GM19043 (cell line): ENCODE results near the gene GTF2IRD1.
"Not testable (repeated sequence)": the region's sequence is repeated elsewhere in the genome, so short reads cannot be mapped to it uniquely, and the experiment has no call there.

Experiments used
- ATAC-seq: cut with Tn5 transposase; IDR thresholded peaks from one replicate; pipeline ENCODE4 v1.9.1; 2021; ENCODE audit warnings: low read depth; ENCODE audit not compliant: unreplicated experiment

Gene GTF2IRD1, protein sequence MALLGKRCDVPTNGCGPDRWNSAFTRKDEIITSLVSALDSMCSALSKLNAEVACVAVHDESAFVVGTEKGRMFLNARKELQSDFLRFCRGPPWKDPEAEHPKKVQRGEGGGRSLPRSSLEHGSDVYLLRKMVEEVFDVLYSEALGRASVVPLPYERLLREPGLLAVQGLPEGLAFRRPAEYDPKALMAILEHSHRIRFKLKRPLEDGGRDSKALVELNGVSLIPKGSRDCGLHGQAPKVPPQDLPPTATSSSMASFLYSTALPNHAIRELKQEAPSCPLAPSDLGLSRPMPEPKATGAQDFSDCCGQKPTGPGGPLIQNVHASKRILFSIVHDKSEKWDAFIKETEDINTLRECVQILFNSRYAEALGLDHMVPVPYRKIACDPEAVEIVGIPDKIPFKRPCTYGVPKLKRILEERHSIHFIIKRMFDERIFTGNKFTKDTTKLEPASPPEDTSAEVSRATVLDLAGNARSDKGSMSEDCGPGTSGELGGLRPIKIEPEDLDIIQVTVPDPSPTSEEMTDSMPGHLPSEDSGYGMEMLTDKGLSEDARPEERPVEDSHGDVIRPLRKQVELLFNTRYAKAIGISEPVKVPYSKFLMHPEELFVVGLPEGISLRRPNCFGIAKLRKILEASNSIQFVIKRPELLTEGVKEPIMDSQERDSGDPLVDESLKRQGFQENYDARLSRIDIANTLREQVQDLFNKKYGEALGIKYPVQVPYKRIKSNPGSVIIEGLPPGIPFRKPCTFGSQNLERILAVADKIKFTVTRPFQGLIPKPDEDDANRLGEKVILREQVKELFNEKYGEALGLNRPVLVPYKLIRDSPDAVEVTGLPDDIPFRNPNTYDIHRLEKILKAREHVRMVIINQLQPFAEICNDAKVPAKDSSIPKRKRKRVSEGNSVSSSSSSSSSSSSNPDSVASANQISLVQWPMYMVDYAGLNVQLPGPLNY

DNA sequence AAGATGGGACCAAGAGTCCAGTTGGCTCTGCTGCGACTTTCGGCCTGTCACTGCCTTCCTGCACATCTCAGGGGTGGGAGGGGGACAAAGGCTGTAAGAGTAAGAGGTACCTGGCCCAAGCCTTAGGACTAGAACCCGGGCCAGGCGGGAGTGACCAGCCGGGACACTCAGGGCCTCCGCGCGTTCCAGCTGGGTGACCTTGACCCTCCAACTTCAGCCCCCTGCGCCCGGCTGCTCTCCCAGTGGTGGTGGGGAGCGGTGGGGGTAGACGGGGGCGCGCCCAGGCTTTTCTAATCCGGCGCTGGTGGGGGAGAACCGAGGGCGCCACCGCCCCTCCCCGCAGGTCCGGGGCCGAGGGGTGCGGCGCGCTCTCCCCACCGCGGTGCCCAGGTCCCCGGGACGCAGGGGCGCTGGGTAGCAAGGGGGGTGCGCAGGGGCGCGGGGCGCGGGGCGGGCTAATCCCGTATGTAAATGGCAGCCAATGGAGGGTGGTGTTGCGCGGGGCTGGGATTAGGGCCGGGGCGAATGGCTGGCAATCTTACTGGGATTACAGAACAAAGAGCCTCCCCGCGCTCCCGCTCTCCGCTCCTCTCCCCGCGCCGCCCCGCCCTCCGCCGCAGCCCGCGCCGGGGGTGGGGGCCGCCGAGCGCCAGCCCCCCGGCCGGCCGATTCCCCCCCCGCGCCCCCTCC is at the start of gene GTF2IRD1:
TSS of gene GTF2IRD1 (plus strand) at position 585 of the 690 bp plus-strand sequence. CDS start 54,175 bp downstream, outside the sequence.
- ATAC-seq = no peak

DNA sequence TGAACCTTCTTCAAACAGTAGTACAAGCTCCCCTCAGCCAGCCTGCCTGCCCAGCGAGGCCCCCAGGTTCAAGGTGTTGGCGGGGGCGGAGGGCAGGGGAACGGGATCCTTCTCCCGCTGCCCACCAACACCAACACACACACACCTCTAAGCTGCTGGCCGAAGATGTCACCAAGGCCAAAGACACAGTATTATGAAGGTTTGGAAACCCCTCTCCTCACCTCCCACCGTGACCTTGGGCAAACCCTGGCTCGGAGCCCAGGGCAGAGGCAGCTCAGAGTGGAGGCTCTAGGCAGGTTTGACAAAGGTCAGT is 49.4 kb upstream of the GTF2IRD1 start:
- no peak for ATAC-seq

DNA sequence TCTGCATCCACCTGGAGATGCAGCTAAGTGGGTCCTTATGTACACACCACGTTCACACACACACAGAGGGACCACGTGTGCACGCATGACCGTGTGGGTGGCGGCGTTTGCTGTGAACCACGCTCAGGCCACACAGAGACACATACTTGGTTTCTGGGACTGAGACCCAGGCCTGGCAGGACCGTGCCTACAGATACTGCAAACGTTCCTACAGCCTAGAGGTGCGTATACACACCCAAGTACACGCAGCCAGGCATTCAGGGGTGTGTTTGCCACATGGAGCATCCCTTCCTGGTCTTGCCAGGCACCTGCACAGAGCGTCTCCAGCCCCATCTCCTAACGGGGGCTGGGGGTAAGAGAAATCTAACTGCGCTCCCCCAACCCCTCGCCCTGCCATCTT is 49.0 kb upstream of the GTF2IRD1 start:
- ATAC-seq = no peak

DNA sequence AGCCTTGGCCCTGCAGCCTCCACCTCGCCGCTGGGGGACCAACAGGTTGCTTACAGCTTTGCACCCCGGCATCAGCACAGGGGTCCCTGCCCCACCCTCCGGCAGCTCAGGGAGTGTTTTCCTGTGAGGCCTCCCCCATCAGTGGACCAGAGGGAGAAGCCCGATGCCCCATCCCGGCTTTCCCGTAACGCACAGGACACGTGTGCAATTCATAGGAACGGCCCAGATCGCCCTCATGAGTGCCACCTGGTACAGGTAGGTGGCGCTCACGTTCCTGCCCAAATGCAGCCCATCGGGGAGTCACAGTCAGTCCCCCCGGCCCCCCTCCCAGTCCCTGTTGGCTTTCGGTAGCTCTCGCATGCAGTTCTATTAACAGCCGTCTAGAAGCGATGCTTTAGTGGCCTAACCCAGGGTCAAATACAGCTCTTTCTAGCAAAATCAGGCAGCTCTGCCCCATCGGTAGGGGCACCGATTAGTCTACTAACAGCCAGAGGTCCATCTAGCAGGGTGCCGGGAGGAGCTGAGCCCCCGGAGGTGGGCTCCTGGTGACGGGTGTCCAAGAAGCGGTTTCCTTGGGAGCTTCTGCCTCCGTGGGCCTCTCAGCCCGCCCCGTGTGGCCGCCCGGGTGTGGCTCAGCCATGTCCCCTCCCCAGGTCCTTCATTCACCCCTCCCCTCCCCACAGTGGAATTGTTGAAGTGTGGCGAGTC is 48.4 kb upstream of the GTF2IRD1 start:
- no peak for ATAC-seq

DNA sequence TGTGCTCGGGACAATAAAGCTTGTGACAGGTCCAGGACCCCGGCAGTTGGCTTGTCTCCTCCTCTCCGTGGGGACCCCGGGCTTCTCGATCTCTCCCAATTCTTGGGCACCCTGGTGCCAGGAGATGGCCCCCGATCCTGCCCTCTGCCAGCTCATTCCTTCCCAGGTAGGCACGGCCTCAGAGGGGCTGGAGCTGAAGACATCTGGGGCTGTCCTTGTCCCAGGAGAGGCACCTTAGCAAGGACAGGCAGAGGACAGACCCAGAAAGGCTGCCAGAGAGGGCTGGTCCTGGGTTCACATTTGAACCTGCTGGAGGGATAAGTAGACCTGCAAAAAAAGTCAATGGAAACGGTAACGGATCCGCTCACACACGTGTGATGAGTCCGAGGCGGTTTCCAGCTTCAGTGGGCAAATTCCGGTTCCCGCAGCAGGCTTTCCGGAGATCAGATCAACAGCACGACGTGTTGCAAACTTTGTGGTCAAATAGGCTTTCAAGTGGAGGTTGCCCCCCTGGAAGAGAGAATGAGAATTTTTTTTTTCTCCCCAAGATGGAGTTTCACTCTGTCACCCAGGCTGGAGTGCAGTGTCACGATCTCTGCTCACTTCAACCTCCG is 47.7 kb upstream of the GTF2IRD1 start:
- no peak for ATAC-seq

DNA sequence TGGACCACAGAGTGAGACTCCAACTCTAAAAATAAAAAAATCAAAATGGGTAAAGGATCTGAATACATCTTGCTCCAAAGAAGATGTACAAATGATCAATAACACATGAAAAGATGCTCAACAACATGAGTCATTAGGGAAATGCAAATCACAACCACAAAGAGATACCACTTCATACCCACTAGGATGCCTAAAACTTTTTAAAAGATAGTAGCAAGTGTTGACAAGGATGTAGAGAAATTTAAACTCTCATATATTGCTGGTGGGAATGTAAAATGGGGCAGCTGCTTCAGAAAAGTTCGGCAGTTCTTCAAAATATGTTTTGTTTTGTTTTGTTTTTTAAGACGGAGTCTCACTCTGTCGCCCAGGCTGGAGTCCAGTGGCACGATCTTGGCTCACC is 45.7 kb upstream of the GTF2IRD1 start:
- no peak for ATAC-seq

DNA sequence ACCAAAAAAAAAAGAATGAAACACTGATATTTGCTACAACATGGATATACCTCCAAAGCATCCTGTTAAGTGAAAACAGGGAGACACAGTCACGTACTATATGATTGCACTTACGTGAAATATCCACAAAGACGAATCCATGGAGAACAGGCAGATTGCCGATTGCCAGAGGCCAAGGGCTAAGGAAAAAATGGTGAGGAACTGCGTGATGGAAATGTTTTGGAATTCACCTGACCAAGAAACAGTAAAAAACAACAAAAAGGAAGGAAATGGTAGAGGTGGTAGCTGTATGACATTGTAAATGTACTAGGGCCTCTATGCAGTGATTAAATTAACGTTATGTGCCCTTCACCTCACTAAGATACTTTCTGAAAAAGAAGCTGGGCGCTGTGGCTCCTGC is 44.1 kb upstream of the GTF2IRD1 start:
- no peak for ATAC-seq

DNA sequence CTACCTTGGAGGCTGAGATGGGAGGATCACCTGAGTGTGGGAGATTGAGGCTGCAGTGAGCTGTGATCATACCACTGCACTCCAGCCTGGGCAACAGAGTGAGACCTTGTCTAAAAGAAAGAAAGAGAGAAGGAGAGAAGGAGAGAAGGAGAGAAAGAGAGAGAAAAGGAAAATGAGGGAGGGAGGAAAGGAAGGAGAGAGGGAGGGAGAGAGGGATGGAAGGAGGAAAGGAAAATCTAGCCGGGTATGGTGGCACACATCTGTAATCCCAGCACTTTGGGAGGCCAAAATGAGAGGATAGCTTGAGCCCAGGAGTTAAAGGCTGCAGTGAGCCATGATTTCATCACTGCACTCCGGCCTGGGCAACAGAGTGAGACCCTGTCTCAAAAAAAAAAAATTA is 42.9 kb upstream of the GTF2IRD1 start:
- ATAC-seq = no peak

DNA sequence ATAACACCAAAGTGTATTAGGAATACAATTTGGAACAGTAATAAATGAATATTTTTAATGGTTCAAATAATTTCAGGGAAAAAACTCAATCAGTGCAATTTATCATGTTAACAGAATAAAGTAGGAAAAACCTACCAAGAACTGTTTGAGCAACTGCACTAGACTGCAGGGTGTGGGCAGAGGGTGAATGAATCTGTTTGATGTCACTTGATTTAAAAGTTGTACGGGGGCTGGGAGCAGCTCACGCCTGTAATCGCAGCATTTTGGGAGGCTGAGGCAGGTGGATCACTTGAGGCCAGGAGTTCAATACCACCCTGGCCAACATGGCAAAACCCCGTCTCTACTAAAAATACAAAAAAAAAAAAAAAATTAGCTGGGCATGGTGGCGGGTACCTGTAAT is 42.1 kb upstream of the GTF2IRD1 start:
- ATAC-seq = not testable (repeated sequence)

DNA sequence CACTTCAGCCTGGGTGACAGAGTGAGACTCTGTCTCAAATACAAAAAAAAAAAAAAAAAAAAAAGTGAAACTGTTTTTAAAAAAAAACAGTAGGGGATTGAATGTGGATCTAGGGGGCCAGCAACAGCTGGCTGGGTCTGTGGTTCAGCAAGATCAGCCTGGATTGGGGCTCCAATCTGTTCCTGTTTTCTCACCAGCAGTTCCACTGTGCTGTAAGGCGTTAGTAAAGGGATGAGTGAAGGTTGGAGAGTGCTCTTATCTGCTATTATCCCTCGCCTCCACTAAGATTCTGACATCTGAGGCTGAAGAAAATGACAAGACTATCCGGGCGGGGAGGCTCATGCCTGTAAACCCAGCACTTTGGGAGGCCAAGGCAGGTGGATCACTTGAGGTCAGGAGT is 41.6 kb upstream of the GTF2IRD1 start:
- no peak for ATAC-seq

DNA sequence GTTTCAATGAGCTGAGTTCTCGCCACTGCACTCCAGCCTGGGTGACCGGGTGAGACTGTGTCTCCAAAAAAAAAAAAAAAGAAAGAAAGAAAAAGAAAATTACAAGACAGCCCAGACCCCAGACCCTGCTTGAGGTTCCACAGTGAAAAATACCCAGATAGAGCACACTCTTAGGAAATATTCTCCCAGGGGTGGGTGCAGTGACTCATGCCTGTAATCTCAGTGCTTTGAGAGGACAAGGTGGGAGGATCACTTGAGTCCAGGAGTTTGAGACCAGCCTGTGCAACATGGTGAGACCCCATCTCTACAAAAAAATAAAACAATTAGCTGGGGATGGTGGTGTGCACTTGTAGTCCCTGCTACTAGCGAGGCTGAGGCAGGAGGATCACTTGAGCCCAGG is 41.1 kb upstream of the GTF2IRD1 start:
- ATAC-seq = no peak

DNA sequence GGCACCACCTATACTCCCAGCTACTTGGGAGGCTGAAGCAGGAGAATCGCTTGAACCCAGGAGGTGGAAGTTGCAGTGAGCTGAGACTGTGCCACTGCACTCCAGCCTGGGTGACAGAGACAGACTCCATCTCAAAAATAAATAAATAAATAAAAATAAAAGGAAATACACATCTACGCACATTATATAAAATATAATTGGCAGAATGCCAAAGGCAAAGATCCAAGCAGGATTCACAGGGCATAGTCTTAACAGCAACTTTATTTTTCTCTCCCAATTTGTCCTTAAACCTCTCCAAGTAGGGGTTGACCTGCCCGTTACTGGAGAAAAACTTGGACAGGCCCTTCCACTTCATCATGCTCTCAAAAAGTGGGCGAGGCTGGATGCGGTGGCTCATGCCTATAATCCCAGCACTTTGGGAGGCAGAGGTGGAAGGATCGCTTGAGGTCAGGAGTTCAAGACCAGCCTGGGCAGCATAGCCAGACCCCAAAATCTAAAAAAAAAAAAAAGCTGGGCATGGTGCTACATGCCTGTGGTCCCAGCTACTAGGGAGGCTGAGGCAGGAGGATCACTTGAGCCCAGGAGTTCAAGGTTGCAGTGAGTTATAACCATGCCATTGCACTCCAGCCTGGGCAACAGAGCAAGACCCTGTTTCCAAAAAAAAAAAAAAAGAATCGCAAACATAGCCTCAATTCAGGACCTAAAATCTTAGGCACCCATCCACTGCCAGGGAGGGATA is 38.9 kb upstream of the GTF2IRD1 start:
- ATAC-seq = not testable (repeated sequence)

DNA sequence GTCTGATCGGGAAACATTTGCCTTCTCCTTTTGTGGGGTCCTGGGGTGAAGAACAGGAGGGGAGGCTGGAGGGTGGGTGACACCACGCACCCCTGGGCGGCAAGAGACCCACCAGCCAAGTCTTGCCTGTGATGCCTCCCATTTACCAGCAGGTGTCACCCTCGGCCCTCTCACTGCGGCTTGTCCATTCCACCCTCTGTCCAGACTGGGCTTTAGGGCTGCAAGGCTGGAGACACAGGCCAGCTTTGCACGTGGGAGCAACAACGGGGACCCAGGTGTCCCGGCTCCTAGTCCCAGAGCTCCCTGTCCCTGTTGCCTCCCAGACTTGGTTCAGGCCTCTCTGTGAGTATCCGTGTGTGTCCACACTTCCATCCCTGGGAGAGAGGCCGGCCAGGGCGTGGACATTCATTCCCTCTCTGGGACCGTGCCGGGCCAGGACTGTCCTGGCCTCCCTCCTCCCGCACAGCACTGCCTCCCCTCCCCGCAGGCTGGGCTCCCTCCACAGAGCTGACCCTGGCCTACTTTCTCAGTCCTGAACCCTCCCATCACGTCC is 36.2 kb upstream of the GTF2IRD1 start:
- ATAC-seq = no peak

DNA sequence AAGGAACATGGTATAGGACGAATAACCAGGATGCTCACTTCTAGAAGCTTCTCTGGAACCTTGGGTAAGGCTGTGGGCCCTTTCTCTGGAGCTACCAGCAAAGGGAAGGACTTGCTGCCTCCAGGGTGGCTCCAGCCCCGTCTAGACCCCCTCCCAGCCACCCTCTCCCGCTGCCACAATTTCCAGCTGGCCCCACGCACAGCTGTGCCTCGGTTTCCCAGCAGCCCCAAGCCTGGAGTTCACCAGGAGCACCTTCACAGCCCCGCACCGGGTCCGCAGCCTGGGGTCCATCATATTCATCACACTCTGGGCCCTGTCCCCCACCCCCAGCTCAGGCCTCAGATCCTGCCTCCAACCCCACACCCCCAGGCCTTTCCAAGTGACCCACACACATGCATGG is 35.6 kb upstream of the GTF2IRD1 start:
- ATAC-seq = no peak

DNA sequence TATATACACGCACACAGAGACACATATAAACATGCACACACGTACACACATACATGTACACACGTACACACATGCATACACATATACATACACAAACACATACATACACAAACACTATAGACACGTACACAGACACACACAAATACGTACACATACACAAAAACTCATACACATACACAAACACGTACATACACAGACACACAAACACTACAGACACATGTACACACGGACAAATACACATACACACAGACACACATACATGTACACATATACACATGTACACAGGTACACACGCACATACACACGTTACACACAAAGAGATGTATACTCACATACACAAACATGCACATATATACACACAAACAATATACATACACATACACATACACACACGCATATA is 35.2 kb upstream of the GTF2IRD1 start:
- no peak for ATAC-seq

DNA sequence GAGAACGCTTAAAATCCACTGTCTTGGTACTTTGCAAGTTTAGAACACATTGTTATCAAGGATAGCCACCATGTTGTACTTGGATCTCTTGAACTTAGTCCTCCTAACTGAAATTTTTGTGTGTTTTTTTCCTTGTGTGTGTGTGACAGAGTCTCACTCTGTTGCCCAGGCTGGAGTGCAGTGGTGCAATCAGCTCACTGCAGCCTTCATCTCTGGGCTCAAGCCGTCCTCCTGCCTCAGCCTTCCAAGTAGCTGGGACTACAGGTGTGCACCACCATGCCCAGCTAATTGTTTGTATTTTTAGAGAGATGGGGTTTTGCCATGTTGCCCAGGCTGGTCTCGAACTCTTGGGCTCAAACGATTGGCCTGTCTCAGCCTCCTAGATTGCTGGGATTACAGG is 34.5 kb upstream of the GTF2IRD1 start:
- ATAC-seq = not testable (repeated sequence)

DNA sequence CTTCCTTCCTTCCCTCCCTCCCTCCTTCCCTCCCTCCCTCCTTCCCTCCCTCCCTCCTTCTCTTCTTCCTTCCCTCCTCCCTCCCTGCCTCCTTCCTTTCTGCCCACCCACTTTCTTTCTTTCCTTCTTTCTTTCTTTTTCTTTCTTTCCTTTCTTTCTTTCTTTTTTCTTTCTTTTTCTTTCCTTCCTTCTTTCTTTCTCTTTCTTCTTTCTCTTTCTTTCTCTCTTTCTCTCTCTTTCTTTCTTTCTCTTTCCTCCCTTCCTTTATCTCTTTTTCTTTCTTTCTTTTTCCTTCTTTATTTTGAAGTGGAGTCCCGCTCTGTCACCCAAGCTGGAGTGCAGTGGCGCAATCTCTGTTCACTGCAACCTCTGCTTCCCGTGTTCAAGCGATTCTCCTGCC is 33.7 kb upstream of the GTF2IRD1 start:
- no peak for ATAC-seq

DNA sequence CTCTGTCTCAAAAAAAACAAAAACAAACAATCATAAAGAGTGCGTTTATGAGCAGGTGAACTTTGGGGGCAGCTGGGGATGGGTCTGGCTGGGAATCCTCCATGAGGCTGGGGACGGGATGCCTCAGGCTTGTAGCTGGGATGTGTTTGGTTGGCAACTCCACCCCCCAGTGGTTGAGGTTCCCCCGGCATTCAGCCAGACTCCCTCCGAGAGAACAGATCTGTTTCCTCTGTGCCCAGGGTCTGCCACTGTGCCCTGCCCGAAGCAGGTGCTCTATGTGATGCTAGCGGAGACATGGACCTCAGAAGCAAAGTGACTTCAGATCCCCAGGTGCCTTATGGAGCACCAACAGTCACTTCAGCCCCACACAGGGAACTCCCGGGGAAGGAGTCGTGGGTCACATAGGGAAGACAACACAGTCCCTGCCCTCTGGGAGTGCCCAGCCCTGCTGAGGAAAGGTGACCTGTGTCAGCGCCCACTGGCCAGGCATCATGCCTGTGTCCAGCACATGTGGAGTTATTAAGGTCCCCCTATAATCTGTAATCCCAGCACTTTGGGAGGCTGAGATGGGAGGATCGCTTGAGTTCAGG is 29.3 kb upstream of the GTF2IRD1 start:
- no peak for ATAC-seq

DNA sequence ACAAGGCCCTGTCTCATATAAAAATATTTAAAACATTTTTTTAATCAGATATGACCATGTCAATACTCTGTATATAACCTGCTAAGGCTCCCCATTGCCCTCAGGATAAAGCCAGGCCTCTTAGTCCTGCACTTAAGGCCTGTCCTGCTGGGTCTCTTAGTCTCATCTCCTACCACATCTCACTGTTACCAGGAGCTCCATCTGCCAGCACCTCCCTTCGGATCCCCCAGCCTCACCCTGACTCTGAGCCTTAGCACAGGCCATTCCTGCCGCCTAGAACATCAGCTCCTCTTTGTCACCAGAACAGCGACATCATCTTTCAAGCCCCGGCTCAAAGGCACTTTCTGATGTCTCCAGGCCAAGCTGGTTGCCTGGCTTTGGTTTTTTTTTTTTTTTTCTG is 25.7 kb upstream of the GTF2IRD1 start:
- no peak for ATAC-seq
